ENCODE measurements around the gene CELSR1.

The CELSR1 gene

DNA sequence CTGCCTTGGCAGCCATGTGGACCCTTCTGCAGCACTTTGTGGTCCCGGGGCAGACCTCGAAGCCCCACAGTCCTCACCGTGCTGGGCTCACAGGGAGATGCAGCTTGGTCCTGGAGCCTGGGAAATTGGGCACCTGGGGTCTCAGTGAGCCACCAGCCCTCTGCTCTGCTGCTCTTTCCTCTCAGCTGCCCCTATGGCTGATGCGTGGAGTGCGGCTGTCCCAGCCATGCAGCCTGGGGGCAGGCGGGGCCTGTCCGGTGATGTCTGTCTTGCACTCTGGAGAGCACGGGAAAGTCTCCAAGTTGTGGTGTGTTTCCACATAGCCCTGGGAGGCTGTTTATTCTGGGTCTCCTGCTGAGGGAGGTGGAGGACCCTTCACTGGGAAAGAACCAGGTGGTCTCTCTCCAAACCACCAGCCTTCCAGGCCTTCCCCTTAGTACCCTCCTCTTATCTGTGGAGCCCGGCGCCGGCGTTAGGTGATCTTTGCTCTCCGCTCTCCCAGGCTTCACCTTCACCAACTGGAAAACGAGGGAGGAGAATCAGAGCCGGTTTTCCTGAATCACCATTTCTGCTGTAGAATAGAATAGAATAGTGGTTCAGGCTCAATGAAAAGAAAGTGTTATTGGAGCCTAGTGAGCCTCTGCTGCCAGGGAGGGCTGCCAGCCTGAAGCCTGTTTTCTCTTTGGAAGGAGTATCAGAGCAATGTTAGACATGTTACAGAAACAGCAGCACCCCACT is 41.6 kb upstream of the CELSR1 start:
- DNase-seq (no peak), ATAC-seq (no peak)
- Mint-ChIP-seq H3K4me1 (peaks cover 41% of the 10 kb centered on the region), H3K4me3 (peak overlapping the region; percentile 85), H3K9me3 (no peaks in the 10 kb centered on the region), H3K36me3 (ENCODE audit: low read depth) (no peaks in the 10 kb centered on the region), H3K27ac (no peak overlapping the region), H3K27me3 (no peaks in the 10 kb centered on the region)

DNA sequence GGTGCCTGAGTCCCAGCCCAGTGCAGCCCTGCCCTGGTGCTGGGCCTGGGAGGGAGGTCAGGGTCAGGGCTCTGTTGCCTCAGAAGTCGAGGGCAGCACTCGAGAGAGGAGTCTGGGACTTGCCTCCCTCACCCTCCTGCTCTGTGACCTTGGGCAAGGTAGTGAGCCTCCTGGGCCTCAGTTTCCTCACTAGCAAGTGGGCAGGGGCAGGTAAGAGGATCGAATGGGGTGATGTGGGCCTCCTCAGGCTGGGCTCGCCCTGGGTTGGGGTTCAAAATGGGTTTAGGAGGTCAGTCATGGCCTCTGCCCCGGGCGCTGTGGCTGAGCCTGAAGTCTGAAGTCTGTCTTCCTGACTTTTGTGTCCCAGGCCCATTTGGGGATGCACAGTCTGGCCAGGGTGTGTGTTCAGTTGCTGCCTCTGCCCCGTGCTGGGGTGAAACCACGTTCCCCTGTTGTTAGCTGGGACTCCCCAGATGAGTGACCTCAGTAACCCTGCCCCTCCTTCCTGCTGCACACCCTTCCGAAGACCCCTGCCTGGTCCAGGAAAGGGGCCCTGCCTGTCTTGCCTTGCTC is 40.9 kb upstream of the CELSR1 start:
- no peaks in the 10 kb centered on the region for H3K36me3 Mint-ChIP-seq (ENCODE audit: low read depth)
- H3K27ac Mint-ChIP-seq, result peak overlapping the region; percentile 71

DNA sequence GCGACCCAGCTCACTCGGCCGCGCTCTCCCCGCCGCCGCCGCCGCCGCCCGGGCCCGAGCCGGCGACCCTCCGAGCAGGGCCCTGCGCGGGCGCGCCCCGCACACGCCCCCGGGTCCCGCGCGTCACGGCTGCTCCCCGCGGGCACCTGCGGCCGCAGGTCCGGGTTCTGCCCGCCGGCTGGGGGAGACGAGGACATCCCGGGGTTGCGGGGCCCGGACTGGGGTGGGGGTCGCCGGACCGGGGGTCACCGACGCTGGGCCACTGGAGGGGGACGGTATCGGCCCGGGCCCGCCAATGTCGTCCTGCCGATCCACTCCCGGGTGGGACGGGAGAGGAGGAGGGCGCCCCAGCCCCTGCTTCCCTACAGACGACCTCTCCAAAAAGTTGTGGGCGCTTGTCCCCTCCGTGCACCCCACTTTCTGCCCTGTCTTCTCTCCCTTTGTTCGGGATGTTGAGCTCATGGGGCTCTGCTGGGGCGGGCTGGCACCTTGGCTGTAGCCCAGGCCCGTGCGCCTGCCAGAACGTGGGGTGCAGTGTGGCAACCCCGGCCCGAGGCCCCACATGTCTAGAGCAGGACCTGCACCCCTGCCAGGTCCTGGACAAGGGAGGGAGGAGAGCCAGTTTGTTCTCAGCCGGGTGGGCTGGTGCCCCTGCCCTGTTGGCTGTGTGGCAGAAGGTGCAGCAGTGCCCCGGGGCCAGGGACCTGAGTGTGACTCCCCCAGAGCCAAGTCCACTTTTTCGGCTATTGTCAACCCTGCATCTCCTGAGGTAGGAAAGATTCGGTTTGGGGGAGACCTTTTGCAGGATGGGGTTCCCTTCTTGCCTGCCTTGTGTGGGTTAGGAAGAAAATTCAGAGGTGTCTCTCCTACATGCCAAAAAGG is 40.2 kb upstream of the CELSR1 start:
- Mint-ChIP-seq H3K4me3 (peak overlapping the region; percentile 85), H3K27me3 (no peaks in the 10 kb centered on the region), H3K36me3 (ENCODE audit: low read depth) (no peaks in the 10 kb centered on the region), H3K4me1 (peaks cover 41% of the 10 kb centered on the region), H3K27ac (peak overlapping the region; percentile 77), H3K9me3 (no peaks in the 10 kb centered on the region)
- ATAC-seq, result peak; percentile 18
- DNase-seq, result no peak

More for the DNA sequence above, 40.9 kb upstream of the CELSR1 start:
- Mint-ChIP-seq H3K27me3 (no peaks in the 10 kb centered on the region), H3K9me3 (no peaks in the 10 kb centered on the region), H3K4me1 (peaks cover 41% of the 10 kb centered on the region), H3K4me3 (peak overlapping the region; percentile 85)
- no peak for ATAC-seq
- no peak for DNase-seq

DNA sequence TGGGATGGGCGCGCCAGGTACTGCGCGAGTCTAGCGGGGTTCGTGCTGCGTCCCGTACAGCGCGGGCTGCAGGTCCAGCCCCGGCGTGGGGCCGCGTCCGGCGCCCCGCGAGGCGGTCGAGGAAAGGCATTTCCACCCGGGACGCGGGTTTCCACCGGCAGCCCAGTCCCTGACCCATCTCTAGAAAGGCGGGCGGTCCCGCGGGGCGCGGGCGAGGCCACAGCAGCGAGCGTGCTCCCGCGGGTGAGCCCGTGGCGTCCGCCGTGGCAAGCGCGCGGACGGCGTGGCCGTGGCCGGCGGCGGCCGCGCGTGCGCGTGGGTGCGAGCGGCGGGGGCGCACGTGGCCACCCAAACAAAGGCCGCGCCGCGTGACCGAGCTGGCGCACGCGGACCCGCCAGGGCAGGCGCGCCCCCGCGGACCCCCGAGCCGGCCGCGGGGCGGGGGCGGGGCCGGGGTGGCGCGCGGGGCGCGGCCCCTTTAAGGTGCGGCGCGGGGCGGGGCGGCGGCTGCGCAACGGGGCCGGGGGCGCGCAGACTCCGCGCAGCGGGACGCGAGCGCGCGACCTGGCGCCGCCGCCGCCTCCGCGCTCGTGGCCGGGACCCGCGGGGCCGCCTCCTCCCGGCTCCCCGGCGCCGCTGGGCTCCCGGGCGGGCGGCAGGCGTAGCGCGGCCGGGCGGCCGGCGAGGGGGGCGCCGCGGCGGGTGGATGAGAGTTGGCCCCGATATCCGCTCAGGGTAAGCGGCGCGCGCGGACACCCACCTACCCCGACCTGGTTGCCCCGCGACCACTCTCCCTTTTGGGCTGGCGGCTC is 39.3 kb upstream of the CELSR1 start:
- peak overlapping the region; percentile 74 for H3K27ac Mint-ChIP-seq
- H3K9me3 Mint-ChIP-seq, result peaks cover 5% of the 10 kb centered on the region
- no peaks in the 10 kb centered on the region for H3K36me3 Mint-ChIP-seq (ENCODE audit: low read depth)
- peak; percentile 68 for DNase-seq
- peaks cover 38% of the 10 kb centered on the region for H3K4me1 Mint-ChIP-seq
- peak; percentile 67 for ATAC-seq
- H3K4me3 Mint-ChIP-seq, result peak overlapping the region; percentile 70
- H3K27me3 Mint-ChIP-seq, result no peaks in the 10 kb centered on the region

DNA sequence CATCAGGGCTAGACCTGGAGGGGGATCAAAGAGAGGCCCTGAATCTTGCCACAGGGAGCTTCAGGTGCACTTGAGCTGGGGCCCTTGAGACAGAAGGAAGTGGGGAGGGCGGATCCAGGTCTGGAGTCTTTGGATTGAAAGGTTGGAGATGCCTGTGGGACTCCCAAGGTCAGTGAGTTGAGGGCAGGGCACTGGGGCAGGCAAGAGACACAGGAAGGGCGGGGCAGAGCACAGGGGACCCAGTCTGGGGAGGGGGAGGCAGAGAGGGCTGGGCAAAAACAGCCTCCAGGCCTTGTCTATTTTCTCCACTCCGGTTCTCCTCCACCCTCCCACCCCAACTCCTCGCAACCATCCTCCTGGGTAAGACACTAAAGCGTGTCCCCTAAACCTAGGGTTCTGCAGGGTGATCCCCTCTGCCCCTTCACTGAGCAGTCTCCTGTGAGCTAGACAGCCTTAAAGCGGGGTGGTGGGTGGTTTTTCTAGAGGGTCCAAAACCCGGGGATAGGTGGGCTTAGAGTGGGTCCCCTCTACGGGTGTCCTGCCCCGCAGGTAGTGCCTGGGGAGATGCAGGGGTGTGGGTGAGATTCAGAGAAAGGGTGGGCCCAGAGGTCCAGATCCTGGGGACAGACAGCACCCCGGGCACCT is 38.6 kb upstream of the CELSR1 start:
- no peaks in the 10 kb centered on the region for H3K36me3 Mint-ChIP-seq (ENCODE audit: low read depth)
- H3K4me3 Mint-ChIP-seq, result peak overlapping the region; percentile 70
- ATAC-seq (no peak), DNase-seq (no peak)
- peak overlapping the region; percentile 74 for H3K27ac Mint-ChIP-seq
- peaks cover 33% of the 10 kb centered on the region for H3K4me1 Mint-ChIP-seq
- no peaks in the 10 kb centered on the region for H3K27me3 Mint-ChIP-seq
- peaks cover 12% of the 10 kb centered on the region for H3K9me3 Mint-ChIP-seq

DNA sequence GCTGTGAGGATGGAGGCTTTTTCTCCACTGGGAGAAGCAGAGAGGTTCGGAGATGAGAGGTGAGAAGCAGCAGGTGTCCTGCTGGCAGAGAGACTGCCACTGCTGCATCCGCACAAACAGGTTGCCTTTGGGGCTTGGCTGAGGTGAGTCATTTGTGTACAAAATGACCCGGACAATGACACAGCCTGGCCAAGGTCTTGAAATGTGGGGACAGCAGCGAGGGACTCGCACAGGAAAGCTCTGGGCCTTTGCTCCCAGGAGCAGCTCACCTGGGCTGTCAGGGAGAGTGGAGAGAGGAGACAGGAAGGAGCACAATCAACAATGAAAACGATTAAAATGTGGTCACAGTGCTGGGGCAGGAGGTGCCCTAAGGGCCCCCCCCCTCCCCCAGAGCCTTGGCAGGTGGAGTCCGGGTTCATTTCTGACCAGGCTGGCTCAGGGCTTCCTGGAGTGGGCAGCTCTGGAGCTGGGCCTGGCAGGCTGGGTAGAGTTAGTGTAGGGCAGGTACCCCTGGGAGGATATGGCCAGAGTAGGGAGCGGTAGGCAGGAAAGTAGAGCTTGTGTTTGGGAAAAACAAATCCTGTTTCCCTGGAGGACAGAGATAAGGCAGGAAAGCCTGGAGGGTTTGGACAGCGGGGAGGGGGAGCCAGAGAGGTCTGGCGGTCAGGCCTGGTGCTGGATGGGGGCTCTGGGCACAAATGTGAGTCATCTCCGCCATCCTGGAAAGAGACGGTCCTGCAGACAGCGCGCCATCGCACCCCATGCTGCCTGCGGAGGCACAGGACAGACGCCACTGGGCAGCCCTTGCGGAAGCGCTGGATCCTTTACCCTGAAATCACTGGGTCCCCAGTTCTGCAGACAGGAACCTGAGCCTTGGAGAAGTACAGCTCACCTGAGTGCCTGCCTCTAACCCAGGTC is 37.8 kb upstream of the CELSR1 start:
- Mint-ChIP-seq H3K9me3 (peaks cover 12% of the 10 kb centered on the region), H3K4me3 (peak overlapping the region; percentile 70), H3K36me3 (ENCODE audit: low read depth) (no peaks in the 10 kb centered on the region), H3K27me3 (no peaks in the 10 kb centered on the region), H3K4me1 (peaks cover 31% of the 10 kb centered on the region), H3K27ac (peak overlapping the region; percentile 74)
- DNase-seq (no peak), ATAC-seq (no peak)

- Mint-ChIP-seq H3K36me3 (ENCODE audit: low read depth) (no peaks in the 10 kb centered on the region), H3K4me1 (peaks cover 29% of the 10 kb centered on the region), H3K27ac (no peak overlapping the region), H3K27me3 (no peaks in the 10 kb centered on the region), H3K4me3 (no peak overlapping the region), H3K9me3 (peaks cover 12% of the 10 kb centered on the region)
- DNase-seq, result no peak
- no peak for ATAC-seq
Measured at GRCh38 chr22:46574438-46574992, 37.1 kb upstream of the CELSR1 start.

DNA sequence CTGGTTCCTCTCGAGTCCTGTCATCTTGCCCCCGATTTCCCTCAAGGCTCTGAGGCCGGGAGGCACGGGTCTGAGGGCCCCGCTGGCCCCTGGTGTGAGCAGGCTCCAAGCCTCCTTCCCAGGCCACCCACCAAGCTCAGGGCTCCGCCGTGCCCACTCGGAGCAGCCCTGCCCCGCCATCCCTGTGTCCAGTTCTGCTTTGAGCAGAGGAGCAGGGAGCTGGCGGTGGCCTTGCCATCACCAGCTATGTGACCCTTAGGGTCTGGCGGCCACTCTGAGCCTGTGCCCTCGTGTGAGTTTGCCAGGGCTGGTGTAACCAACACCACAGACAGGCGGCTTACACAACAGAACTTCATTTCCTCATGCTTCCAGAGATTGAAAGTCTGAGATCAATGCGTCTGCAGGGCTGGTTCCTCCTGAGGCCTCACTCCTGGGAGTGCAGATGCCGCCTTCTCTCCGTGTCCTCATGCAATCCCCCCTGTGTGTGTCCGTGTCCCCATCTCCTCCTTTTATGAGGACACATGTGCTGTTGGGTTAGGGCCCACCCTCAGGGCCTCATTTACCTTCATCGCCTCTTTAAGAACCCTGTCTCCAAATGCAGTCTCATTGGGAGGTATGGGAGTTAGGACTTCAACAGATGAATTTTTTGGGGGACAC is 36.5 kb upstream of the CELSR1 start:
- Mint-ChIP-seq H3K27ac (no peak overlapping the region), H3K4me3 (no peak overlapping the region), H3K27me3 (no peaks in the 10 kb centered on the region), H3K4me1 (peaks cover 23% of the 10 kb centered on the region), H3K9me3 (peaks cover 12% of the 10 kb centered on the region), H3K36me3 (ENCODE audit: low read depth) (no peaks in the 10 kb centered on the region)
- no peak for ATAC-seq
- DNase-seq, result no peak

DNA sequence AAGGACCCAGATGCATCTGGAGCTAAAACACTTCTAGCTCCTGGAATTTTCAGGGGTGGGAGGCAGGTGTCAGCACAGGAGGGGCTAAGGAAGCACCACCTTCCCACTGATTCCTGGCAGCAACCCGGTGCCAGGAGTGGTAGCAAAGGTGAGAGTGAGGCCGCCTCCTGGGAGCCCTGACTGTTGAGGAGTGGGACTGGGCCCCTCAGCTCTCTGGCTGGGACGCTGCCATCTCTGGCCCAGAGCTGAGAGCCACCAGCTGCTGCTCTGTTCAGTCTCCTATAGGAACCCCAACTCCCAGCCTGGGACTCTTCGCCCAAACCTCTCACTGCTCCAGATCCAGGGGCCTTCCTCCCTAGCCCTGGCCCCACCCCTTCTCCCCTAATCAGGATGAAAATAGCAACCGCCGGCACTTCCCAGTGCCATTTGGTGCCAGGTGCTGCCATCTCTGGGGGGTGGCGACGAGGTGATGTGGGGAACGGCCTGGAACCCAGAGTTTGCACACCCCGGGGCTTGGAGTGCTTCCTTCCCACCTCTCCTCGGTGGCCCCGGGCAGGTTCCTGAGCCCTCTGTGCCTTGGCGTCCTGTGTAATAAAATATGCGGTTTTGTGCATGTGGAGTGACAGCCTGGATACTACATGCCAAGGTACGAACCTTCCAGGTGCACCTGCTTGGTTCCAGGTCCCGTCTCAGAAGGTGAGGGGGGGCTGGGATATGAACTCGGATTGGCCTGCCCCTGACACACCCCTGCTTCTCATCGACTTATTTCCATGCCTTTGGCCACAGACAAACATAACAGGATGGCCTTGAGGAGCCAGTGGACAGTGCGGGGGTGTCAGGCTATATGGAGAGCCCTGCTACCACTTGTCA is 35.7 kb upstream of the CELSR1 start:
- DNase-seq, result no peak
- peaks cover 16% of the 10 kb centered on the region for H3K4me1 Mint-ChIP-seq
- no peaks in the 10 kb centered on the region for H3K27me3 Mint-ChIP-seq
- no peak for ATAC-seq
- no peak overlapping the region for H3K4me3 Mint-ChIP-seq
- peaks cover 12% of the 10 kb centered on the region for H3K9me3 Mint-ChIP-seq
- H3K27ac Mint-ChIP-seq, result no peak overlapping the region
- no peaks in the 10 kb centered on the region for H3K36me3 Mint-ChIP-seq (ENCODE audit: low read depth)

- H3K36me3 Mint-ChIP-seq (ENCODE audit: low read depth), result no peaks in the 10 kb centered on the region
- no peak for DNase-seq
- H3K4me3 Mint-ChIP-seq, result no peak overlapping the region
- ATAC-seq, result no peak
- peaks cover 12% of the 10 kb centered on the region for H3K4me1 Mint-ChIP-seq
- no peaks in the 10 kb centered on the region for H3K27me3 Mint-ChIP-seq
- H3K9me3 Mint-ChIP-seq, result peaks cover 12% of the 10 kb centered on the region
- H3K27ac Mint-ChIP-seq, result no peak overlapping the region
Measured at GRCh38 chr22:46571642-46572250, 34.3 kb upstream of the CELSR1 start.

- Mint-ChIP-seq H3K4me1 (peaks cover 5% of the 10 kb centered on the region), H3K27me3 (no peaks in the 10 kb centered on the region), H3K9me3 (peaks cover 12% of the 10 kb centered on the region), H3K36me3 (ENCODE audit: low read depth) (no peaks in the 10 kb centered on the region), H3K27ac (no peak overlapping the region), H3K4me3 (no peak overlapping the region)
- ATAC-seq (no peak), DNase-seq (no peak)
Measured at GRCh38 chr22:46569848-46570695, 32.7 kb upstream of the CELSR1 start.

Measured in activated naive CD8-positive, alpha-beta T cell treated with anti-CD3 and anti-CD28 coated beads, Interleukin-2, amount 50 U/mL, for 24 hours (primary cell).